HEK293 (cell line): ENCODE measurements around the gene SFN.

Experiments used
- CTCF ChIA-PET: fragments of 350-600 bp; formaldehyde crosslinking; extraction: SDS; loops from one replicate; lab custom pipeline; 2021; ENCODE audit warnings: antibody characterized with exemption; lab: Yijun Ruan, JAX
- POLR2A ChIA-PET: fragments of 300-600 bp; formaldehyde crosslinking; extraction: SDS; loops from one replicate; lab custom pipeline; 2020; ENCODE audit warnings: antibody characterized with exemption, inconsistent platforms; lab: Yijun Ruan, JAX
- H3K27ac ChIP-seq: fragments of 200-500 bp; sonication (Bioruptor generic); 2 replicates; pipeline ENCODE4 v1.5.1; 2014; ENCODE audit warnings: low read depth, low read length, control low read depth, inconsistent platforms; ENCODE audit errors: extremely low read depth
- H3K36me3 ChIP-seq, 2 experiments: fragments of 200-500 bp in 1 of 2; sonication (Bioruptor generic) in 1 of 2; 1 replicate in 1 of 2; 2 replicates in 1 of 2; pipeline ENCODE4 v1.5.1; 2014 to 2017; ENCODE audit warnings: inconsistent platforms in 2 of 2, low read length in 2 of 2; ENCODE audit not compliant: control insufficient read depth in 2 of 2, insufficient read depth in 1 of 2
- H3K4me1 ChIP-seq: fragments of 200-500 bp; sonication (Bioruptor generic); 2 replicates; pipeline ENCODE4 v1.5.1; 2014; ENCODE audit warnings: mild to moderate bottlenecking, low read length, inconsistent platforms; ENCODE audit not compliant: control insufficient read depth, insufficient read depth
- H3K4me3 ChIP-seq: 2 replicates; pipeline ENCODE4 v1.5.1; 2011; ENCODE audit warnings: low read depth, mild to moderate bottlenecking, control low read depth, low read length, moderate library complexity
- H3K9me3 ChIP-seq: fragments of 200-500 bp; sonication (Bioruptor generic); 2 replicates; pipeline ENCODE4 v1.5.1; 2014; ENCODE audit warnings: low read depth, low read length, inconsistent platforms; ENCODE audit not compliant: control insufficient read depth, insufficient read depth
- FEZF1 ChIP-seq: fragments of 450-650 bp; formaldehyde crosslinking; IDR thresholded peaks from 2 replicates; pipeline ENCODE4 v1.5.1; 2016; ENCODE audit warnings: missing biosample characterization, missing genetic modification characterization
- GLI4 ChIP-seq: fragments of 450-650 bp; formaldehyde crosslinking; IDR thresholded peaks from 2 replicates; pipeline ENCODE4 v1.5.1; 2016; ENCODE audit warnings: missing biosample characterization, missing genetic modification characterization
- KLF1 ChIP-seq: fragments of 450-650 bp; formaldehyde crosslinking; IDR thresholded peaks from 2 replicates; pipeline ENCODE4 v1.5.1; 2016; ENCODE audit warnings: missing biosample characterization, missing genetic modification characterization
- KLF9 ChIP-seq: fragments of 450-650 bp; formaldehyde crosslinking; IDR thresholded peaks from 2 replicates; pipeline ENCODE4 v1.5.1; 2016; ENCODE audit warnings: missing biosample characterization, missing genetic modification characterization, low read depth
- SP3 ChIP-seq: fragments of 450-650 bp; formaldehyde crosslinking; IDR thresholded peaks from 2 replicates; pipeline ENCODE4 v1.5.1; 2016; ENCODE audit warnings: missing biosample characterization, missing genetic modification characterization
- ZFHX2 ChIP-seq: fragments of 450-650 bp; formaldehyde crosslinking; conservative IDR thresholded peaks from 2 replicates; pipeline ENCODE4 v1.5.1; 2016; ENCODE audit warnings: missing biosample characterization, missing genetic modification characterization
- ZFP37 ChIP-seq: fragments of 450-650 bp; formaldehyde crosslinking; IDR thresholded peaks from 2 replicates; pipeline ENCODE4 v1.5.1; 2016; ENCODE audit warnings: missing biosample characterization, missing genetic modification characterization
- ZNF133 ChIP-seq: fragments of 450-650 bp; formaldehyde crosslinking; IDR thresholded peaks from 2 replicates; pipeline ENCODE4 v1.5.1; 2016; ENCODE audit warnings: missing biosample characterization, missing genetic modification characterization
- ZNF292 ChIP-seq: fragments of 450-650 bp; formaldehyde crosslinking; IDR thresholded peaks from 2 replicates; pipeline ENCODE4 v1.5.1; 2016; ENCODE audit warnings: low read depth, missing biosample characterization, missing genetic modification characterization, borderline replicate concordance
- ZNF324 ChIP-seq: fragments of 450-650 bp; formaldehyde crosslinking; IDR thresholded peaks from 2 replicates; pipeline ENCODE4 v1.5.1; 2016; ENCODE audit warnings: missing biosample characterization, missing genetic modification characterization
- ZNF354C ChIP-seq: fragments of 450-650 bp; formaldehyde crosslinking; IDR thresholded peaks from 2 replicates; pipeline ENCODE4 v1.5.1; 2016; ENCODE audit warnings: missing biosample characterization, missing genetic modification characterization, low read depth, borderline replicate concordance
- ZNF501 ChIP-seq: fragments of 450-650 bp; formaldehyde crosslinking; IDR thresholded peaks from 2 replicates; pipeline ENCODE4 v1.5.1; 2016; ENCODE audit warnings: missing biosample characterization, missing genetic modification characterization
- ZNF544 ChIP-seq: fragments of 450-650 bp; formaldehyde crosslinking; IDR thresholded peaks from 2 replicates; pipeline ENCODE4 v1.5.0; 2017; ENCODE audit warnings: missing biosample characterization, missing genetic modification characterization
- ZNF548 ChIP-seq: fragments of 450-650 bp; formaldehyde crosslinking; IDR thresholded peaks from 2 replicates; pipeline ENCODE4 v1.5.1; 2016; ENCODE audit warnings: missing biosample characterization, missing genetic modification characterization
- ZNF707 ChIP-seq: fragments of 450-650 bp; formaldehyde crosslinking; IDR thresholded peaks from 2 replicates; pipeline ENCODE4 v1.5.1; 2016; ENCODE audit warnings: missing biosample characterization, missing genetic modification characterization
- ZNF776 ChIP-seq: fragments of 450-650 bp; formaldehyde crosslinking; IDR thresholded peaks from 2 replicates; pipeline ENCODE4 v1.5.0; 2017; ENCODE audit warnings: missing biosample characterization, missing genetic modification characterization, borderline replicate concordance
- ZNF830 ChIP-seq: fragments of 450-650 bp; IDR thresholded peaks from 2 replicates; pipeline ENCODE4 v1.5.0; 2018; ENCODE audit warnings: missing biosample characterization, missing genetic modification characterization, low read depth, mild to moderate bottlenecking, moderate library complexity
- ZSCAN16 ChIP-seq: fragments of 450-650 bp; formaldehyde crosslinking; IDR thresholded peaks from 2 replicates; pipeline ENCODE4 v1.5.1; 2016; ENCODE audit warnings: missing biosample characterization, missing genetic modification characterization
- TF ChIP-seq, protein P1 (sequence below): fragments of 450-650 bp; formaldehyde crosslinking; IDR thresholded peaks from 2 replicates; pipeline ENCODE4 v1.5.1; 2016; ENCODE audit warnings: missing biosample characterization, missing genetic modification characterization
- TF ChIP-seq, protein P2 (sequence below): fragments of 450-650 bp; formaldehyde crosslinking; IDR thresholded peaks from 2 replicates; pipeline ENCODE4 v1.5.1; 2016; ENCODE audit warnings: missing biosample characterization, missing genetic modification characterization
- TF ChIP-seq, protein P3 (sequence below): fragments of 450-650 bp; formaldehyde crosslinking; IDR thresholded peaks from 2 replicates; pipeline ENCODE4 v1.5.1; 2017; ENCODE audit warnings: missing biosample characterization, missing genetic modification characterization
- TF ChIP-seq, protein P4 (sequence below): fragments of 450-650 bp; formaldehyde crosslinking; IDR thresholded peaks from 2 replicates; pipeline ENCODE4 v1.5.1; 2017; ENCODE audit warnings: missing biosample characterization, missing genetic modification characterization
- TF ChIP-seq, protein P5 (sequence below): fragments of 450-650 bp; formaldehyde crosslinking; IDR thresholded peaks from 2 replicates; pipeline ENCODE4 v1.5.1; 2016; ENCODE audit warnings: missing biosample characterization, missing genetic modification characterization, borderline replicate concordance
- TF ChIP-seq, protein P6 (sequence below): fragments of 450-650 bp; formaldehyde crosslinking; IDR thresholded peaks from 2 replicates; pipeline ENCODE4 v1.5.1; 2016; ENCODE audit warnings: missing biosample characterization, missing genetic modification characterization

SFN gene

DNA sequence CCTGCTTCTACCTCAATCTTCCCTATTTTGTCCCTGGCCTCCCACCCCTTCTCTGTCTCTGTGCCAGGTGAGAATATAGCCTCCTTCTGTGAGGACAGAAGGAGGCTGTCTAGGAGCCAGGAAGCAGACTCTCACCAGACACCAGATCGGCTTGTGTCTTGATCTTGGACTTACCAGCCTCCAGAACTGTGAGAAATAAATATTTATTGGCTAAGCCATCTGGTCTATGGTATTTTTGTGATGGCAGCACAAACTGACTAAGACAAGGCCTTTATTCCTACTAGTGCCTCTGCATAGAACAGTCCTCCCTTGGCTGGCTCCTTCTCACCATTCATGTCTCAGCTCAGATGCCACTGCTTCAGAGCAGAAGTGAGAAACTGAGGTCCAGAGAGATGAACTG is 25.3 kb downstream of the SFN start:
- ChIA-PET CTCF (interaction anchor here (0.6 to 1.7 kb wide), 9 partner anchors 10 to 515 kb away, joined by 3 to 6 read pairs (median 4); partner anchors contain the start of gene GPATCH3), POLR2A (interaction anchor here (1.6 to 2.9 kb wide), 2 partner anchors 24 to 26 kb away, joined by 3 to 30 read pairs; partner anchors contain the start of gene NR0B2)
- Histone ChIP-seq H3K4me1 (no peaks in the 10 kb centered on the region), H3K4me3 (no peak overlapping the region), H3K9me3 (no peaks in the 10 kb centered on the region), H3K36me3 (peaks cover 32 to 83% of the 10 kb centered on the region in 2 experiments), H3K27ac (no peak overlapping the region)
- TF ChIP-seq SP3 (tag by site-specific recombination) (no peak), ZNF324 (tag by site-specific recombination) (no peak), ZFP37 (tag by site-specific recombination) (no peak), ZNF354C (no peak), ZNF830 (tag by site-specific recombination) (no peak), KLF1 (tag by site-specific recombination) (no peak), GLI4 (no peak), ZNF544 (no peak), ZNF548 (tag by site-specific recombination) (no peak)
- TF ChIP-seq, protein P1, sequence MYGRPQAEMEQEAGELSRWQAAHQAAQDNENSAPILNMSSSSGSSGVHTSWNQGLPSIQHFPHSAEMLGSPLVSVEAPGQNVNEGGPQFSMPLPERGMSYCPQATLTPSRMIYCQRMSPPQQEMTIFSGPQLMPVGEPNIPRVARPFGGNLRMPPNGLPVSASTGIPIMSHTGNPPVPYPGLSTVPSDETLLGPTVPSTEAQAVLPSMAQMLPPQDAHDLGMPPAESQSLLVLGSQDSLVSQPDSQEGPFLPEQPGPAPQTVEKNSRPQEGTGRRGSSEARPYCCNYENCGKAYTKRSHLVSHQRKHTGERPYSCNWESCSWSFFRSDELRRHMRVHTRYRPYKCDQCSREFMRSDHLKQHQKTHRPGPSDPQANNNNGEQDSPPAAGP (tag by site-specific recombination): no peak
- TF ChIP-seq, protein P2, sequence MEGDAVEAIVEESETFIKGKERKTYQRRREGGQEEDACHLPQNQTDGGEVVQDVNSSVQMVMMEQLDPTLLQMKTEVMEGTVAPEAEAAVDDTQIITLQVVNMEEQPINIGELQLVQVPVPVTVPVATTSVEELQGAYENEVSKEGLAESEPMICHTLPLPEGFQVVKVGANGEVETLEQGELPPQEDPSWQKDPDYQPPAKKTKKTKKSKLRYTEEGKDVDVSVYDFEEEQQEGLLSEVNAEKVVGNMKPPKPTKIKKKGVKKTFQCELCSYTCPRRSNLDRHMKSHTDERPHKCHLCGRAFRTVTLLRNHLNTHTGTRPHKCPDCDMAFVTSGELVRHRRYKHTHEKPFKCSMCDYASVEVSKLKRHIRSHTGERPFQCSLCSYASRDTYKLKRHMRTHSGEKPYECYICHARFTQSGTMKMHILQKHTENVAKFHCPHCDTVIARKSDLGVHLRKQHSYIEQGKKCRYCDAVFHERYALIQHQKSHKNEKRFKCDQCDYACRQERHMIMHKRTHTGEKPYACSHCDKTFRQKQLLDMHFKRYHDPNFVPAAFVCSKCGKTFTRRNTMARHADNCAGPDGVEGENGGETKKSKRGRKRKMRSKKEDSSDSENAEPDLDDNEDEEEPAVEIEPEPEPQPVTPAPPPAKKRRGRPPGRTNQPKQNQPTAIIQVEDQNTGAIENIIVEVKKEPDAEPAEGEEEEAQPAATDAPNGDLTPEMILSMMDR (tag by site-specific recombination): no peak
- TF ChIP-seq, protein P3, sequence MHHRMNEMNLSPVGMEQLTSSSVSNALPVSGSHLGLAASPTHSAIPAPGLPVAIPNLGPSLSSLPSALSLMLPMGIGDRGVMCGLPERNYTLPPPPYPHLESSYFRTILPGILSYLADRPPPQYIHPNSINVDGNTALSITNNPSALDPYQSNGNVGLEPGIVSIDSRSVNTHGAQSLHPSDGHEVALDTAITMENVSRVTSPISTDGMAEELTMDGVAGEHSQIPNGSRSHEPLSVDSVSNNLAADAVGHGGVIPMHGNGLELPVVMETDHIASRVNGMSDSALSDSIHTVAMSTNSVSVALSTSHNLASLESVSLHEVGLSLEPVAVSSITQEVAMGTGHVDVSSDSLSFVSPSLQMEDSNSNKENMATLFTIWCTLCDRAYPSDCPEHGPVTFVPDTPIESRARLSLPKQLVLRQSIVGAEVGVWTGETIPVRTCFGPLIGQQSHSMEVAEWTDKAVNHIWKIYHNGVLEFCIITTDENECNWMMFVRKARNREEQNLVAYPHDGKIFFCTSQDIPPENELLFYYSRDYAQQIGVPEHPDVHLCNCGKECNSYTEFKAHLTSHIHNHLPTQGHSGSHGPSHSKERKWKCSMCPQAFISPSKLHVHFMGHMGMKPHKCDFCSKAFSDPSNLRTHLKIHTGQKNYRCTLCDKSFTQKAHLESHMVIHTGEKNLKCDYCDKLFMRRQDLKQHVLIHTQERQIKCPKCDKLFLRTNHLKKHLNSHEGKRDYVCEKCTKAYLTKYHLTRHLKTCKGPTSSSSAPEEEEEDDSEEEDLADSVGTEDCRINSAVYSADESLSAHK (tag by site-specific recombination): no peak
- TF ChIP-seq, protein P4, sequence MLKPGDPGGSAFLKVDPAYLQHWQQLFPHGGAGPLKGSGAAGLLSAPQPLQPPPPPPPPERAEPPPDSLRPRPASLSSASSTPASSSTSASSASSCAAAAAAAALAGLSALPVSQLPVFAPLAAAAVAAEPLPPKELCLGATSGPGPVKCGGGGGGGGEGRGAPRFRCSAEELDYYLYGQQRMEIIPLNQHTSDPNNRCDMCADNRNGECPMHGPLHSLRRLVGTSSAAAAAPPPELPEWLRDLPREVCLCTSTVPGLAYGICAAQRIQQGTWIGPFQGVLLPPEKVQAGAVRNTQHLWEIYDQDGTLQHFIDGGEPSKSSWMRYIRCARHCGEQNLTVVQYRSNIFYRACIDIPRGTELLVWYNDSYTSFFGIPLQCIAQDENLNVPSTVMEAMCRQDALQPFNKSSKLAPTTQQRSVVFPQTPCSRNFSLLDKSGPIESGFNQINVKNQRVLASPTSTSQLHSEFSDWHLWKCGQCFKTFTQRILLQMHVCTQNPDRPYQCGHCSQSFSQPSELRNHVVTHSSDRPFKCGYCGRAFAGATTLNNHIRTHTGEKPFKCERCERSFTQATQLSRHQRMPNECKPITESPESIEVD: no peak
- TF ChIP-seq, protein P5, sequence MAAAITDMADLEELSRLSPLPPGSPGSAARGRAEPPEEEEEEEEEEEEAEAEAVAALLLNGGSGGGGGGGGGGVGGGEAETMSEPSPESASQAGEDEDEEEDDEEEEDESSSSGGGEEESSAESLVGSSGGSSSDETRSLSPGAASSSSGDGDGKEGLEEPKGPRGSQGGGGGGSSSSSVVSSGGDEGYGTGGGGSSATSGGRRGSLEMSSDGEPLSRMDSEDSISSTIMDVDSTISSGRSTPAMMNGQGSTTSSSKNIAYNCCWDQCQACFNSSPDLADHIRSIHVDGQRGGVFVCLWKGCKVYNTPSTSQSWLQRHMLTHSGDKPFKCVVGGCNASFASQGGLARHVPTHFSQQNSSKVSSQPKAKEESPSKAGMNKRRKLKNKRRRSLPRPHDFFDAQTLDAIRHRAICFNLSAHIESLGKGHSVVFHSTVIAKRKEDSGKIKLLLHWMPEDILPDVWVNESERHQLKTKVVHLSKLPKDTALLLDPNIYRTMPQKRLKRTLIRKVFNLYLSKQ (tag by site-specific recombination): no peak

DNA sequence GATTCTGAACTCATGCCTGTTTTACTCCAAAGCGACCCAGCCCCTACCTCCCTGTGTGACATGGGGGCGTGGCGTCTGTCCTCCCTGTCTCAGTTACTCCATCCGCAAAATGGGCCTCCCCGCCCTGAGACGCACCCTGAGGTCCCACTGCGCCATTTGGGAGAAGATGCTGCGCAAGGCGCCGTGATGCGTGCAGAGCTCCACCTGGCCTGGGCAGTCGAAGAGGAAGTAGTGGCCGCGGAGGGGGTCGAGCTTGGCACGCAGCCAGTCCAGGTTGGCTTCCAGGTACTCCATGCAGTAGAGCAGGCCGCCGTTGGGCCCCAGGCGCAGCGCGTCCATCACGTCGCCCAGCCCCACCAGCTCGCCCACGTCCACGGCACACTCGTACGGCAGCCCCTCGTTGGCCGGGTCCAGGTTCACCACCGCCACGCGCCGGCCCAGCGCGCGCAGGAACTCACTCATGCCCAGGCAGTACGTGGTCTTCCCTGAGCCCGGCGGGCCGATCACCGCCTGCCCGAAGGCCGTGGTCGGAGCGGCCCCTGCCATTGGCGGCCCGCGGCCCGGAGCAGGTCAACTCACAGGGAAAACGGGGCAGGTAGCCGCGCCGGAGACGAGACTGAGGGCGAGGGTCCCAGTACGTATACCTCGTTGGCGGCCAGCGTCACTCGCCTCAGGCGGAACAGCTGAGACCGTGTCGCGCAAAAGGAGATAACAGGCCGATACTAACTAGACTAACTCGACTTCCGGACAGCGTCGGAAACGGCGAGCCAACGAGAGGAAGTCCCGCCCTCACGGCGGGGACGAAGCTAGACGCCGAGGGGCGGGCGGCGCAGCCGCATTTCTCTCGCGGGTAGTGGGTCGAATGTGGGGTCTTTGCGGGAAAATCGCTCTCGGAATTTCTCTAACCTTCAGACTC is 26.9 kb downstream of the SFN start, which contains the start of gene GPN2:
TSS of gene GPN2 (minus strand) at position 733 of the 916 bp plus-strand sequence. CDS start at position 546, 187 bp downstream.
- Histone ChIP-seq H3K4me1 (no peaks in the 10 kb centered on the region), H3K36me3 (peaks cover 21 to 83% of the 10 kb centered on the region in 2 experiments), H3K27ac (peak within 1 kb of the TSS; percentile 73), H3K4me3 (peak within 1 kb of the TSS; percentile 74), H3K9me3 (no peaks in the 10 kb centered on the region)
- POLR2A ChIA-PET: interaction anchor here (0.6 to 3.1 kb wide), 23 partner anchors 8 to 1025 kb away, joined by 3 to 53 read pairs (median 4); partner anchors contain the start of genes GPATCH3, NUDC and TRNP1
- CTCF ChIA-PET: interaction anchor here (0.5 to 1.5 kb wide), 6 partner anchors 10 to 780 kb away, joined by 3 to 5 read pairs (median 3); partner anchors contain the start of gene GPATCH3
- TF ChIP-seq ZNF133 (tag by site-specific recombination) (peak; percentile 11; the same call in 1 of the 2 replicates), ZNF292 (tag by site-specific recombination) (no peak), ZNF501 (tag by site-specific recombination) (peak; percentile 97), FEZF1 (tag by site-specific recombination) (no peak), ZFHX2 (tag by site-specific recombination) (peak; percentile 69), KLF9 (tag by site-specific recombination) (peak; percentile 65), ZSCAN16 (tag by site-specific recombination) (no peak), ZNF776 (tag by site-specific recombination) (no peak), ZNF707 (tag by site-specific recombination) (no peak)
- TF ChIP-seq, protein P6, sequence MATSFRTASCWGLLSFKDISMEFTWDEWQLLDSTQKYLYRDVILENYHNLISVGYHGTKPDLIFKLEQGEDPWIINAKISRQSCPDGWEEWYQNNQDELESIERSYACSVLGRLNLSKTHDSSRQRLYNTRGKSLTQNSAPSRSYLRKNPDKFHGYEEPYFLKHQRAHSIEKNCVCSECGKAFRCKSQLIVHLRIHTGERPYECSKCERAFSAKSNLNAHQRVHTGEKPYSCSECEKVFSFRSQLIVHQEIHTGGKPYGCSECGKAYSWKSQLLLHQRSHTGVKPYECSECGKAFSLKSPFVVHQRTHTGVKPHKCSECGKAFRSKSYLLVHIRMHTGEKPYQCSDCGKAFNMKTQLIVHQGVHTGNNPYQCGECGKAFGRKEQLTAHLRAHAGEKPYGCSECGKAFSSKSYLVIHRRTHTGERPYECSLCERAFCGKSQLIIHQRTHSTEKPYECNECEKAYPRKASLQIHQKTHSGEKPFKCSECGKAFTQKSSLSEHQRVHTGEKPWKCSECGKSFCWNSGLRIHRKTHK (tag by site-specific recombination): no peak
